GM18867 (cell line): Measurements from ENCODE around the gene CDK5RAP1.
A peak's percentile ranks its signal among the peaks of the same experiment; 100 is the strongest.
"Not testable (repeated sequence)": the region's sequence is repeated elsewhere in the genome, so short reads cannot be mapped to it uniquely, and the experiment has no call there.

Source experiments
- ATAC-seq: cut with Tn5 transposase; IDR thresholded peaks from one replicate; pipeline ENCODE4 v1.9.1; 2021; ENCODE audit warnings: mild to moderate bottlenecking, moderate library complexity; ENCODE audit not compliant: unreplicated experiment

The CDK5RAP1 gene, protein sequence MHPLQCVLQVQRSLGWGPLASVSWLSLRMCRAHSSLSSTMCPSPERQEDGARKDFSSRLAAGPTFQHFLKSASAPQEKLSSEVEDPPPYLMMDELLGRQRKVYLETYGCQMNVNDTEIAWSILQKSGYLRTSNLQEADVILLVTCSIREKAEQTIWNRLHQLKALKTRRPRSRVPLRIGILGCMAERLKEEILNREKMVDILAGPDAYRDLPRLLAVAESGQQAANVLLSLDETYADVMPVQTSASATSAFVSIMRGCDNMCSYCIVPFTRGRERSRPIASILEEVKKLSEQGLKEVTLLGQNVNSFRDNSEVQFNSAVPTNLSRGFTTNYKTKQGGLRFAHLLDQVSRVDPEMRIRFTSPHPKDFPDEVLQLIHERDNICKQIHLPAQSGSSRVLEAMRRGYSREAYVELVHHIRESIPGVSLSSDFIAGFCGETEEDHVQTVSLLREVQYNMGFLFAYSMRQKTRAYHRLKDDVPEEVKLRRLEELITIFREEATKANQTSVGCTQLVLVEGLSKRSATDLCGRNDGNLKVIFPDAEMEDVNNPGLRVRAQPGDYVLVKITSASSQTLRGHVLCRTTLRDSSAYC

GRCh38 chr20:33401184-33401920 is at the start of gene CDK5RAP1:
Gene CDK5RAP1, minus strand, starts transcription at chr20:33401519. Its CDS starts 4,455 bp downstream, at chr20:33397064.
- peak; percentile 75 for ATAC-seq

GRCh38 chr20:33450867-33451266 is 49.5 kb upstream of the CDK5RAP1 start:
- ATAC-seq: no peak

- ATAC-seq: no peak
These were observed 44.7 kb upstream of the CDK5RAP1 start for GRCh38 chr20:33445881-33446625.

- no peak for ATAC-seq
These were observed 43.7 kb upstream of the CDK5RAP1 start for GRCh38 chr20:33444797-33445560.

- ATAC-seq: peak; percentile 85
These were observed 42.4 kb upstream of the CDK5RAP1 start, which contains the start of gene SNTA1 for GRCh38 chr20:33443512-33444239. Gene SNTA1, minus strand, starts transcription at chr20:33443763. Its CDS starts 143 bp downstream, at chr20:33443620.

DNA sequence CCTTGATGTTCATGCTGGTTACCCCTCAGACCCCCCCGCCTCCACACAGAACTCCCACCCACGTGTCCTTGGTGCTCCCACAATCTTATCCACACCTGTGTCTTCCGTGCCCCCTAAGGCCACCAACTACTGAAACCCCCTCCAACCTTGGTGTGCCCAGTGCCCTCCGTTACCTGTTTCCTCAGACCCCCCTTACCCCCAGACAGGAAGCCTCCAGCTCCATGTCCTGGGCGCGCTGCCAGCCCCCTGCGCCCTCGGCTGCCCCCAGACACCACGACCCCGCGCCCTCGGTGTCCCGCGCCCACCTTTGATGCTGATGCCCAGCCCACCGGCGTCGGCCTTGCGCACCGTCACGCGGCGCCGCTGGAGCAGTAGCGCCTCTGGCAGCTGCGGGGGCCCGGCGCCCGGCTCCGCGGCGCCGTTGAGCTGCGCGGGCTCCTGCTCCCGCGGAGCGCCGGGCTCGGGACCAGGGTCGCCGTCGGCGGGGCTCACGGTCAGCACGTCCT is 41.7 kb upstream of the CDK5RAP1 start:
- peak; percentile 27 for ATAC-seq

DNA sequence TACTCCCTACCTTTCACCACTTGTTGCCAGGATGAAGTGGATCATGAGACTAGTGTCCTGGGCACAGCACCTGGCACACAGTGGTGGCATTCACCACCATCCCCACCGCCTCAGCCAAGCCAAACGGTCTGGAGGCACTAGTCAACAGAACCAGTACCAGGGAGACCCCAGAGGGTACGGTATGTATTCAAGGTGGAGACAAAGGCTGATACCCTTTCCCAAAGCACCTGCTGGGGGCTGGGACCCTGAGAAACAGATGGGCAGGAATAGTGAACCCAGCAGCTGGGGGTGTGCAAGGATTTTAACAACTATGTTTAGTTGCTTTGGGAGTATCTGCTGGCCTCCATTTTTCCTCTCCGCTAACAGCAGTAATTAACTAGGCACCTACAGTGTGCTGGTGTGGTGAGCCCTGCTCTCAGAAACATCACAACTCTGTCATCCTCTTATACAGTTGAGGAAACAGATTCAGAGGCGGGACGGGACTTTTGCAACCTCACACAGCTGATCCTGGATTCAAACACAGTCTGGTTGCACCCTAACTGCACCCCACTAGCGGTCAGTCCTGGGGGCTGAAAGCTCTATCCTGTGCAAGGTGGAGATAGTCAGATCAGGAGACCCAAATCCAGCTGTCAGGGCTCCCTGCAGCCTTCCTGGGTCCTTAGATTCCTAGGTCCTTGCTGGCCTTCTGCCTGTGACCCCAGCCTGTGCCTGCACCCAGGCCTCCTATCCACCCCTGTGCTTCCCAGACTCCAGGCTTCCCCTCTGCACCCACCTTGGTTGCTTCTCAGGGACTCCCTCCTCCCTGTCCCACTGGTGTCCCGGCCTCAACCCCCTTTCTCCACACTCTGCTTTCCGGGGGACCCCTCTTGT is 41.1 kb upstream of the CDK5RAP1 start:
- ATAC-seq: no peak

- no peak for ATAC-seq
These were observed 40.0 kb upstream of the CDK5RAP1 start for GRCh38 chr20:33441142-33441955.

GRCh38 chr20:33440562-33440961 is 39.2 kb upstream of the CDK5RAP1 start:
- ATAC-seq: not testable (repeated sequence)

- ATAC-seq: no peak
These were observed 37.2 kb upstream of the CDK5RAP1 start for GRCh38 chr20:33438481-33438880.

- no peak for ATAC-seq
These were observed 36.0 kb upstream of the CDK5RAP1 start for GRCh38 chr20:33437141-33437911.

DNA sequence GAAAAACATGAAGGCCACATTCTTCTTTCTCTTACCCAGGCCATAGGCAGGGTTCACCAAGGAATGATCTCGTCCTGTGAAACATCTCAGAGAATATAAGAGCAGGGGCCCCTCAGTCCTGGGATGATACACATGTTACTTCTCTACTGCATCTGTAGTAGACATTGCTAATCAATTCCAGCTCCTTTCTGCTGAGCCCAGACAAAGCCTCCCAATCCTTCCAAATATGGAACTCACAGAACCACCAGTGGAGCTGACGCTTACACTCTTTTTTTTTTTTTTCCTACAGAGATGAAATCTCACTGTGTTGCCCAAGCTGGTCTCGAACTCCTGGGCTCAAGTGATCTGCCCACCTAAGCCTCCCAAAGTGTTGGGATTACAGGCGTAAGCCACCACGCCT is 33.1 kb upstream of the CDK5RAP1 start:
- no peak for ATAC-seq

DNA sequence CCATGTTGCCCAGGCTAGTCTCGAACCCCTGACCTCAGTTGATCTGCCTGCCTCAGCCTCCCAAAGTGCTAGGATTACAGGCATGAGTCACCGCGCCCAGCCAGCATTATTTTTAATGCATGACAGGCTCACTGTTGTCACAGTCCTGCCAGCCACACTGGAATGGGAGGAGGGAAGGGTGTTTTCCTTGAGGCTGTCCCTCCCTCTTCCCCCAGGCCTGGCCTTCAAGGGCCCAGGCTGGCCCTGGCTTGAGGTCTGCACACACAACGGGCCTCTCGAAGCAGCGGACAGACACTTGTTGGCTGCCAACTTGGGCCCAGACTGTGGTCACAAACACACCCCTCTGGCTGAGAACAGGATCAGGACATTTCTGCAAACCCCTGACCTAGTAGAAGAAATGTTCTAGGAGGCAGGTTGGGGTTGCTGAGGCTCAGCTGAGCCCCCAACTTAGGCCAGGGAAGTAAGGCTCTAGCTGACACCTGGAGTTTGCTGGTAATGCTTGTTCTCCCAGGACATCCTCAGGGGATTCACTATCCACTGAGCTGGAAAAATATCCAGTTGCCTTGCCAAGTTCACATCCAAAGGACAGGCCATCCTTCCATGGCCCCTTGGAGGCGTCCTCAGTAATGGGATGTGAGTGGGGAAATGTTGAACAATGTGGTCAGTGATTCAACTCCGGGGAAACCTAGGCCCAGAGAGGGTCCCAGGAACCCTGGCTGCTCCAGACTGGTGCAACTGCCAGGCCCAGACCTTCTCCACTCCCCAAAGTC is 32.3 kb upstream of the CDK5RAP1 start:
- ATAC-seq: no peak

- ATAC-seq: no peak
These were observed 30.6 kb upstream of the CDK5RAP1 start for GRCh38 chr20:33431797-33432381.

DNA sequence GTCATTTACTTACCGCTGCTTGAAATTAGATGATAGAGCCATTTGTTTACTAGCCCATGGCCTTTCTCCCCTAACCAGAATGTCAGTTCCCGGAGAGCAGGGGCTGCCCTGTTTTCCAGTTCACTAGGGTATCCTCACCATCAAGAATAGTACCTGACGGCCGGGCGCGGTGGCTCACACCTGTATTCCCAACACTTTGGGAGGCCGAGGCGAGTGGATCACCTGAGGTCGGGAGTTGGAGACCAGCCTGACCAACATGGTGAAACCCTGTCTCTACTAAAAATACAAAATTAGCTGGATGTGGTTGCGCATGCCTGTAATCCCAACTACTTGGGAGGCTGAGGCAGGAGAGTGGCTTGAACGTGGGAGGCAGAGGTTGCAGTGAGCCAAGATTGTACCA is 22.6 kb upstream of the CDK5RAP1 start:
- ATAC-seq: not testable (repeated sequence)
